ENCODE results near the gene CENPW.

The CENPW gene

GRCh38 chr6:126339796-126340609 is at the start of gene CENPW:
Gene CENPW (plus strand): TSS chr6:126340115. CDS start chr6:126340274, 159 bp downstream.
- no peak for TF ChIP-seq CTCF (IDR thresholded peaks at IDR 0.05; ENCODE audit: borderline replicate concordance, control extremely low read depth, extremely low read depth, insufficient read depth, missing control alignments)
- peak; percentile 83 for DNase-seq (ENCODE audit: low spot score)
- in situ Hi-C loops (cut with MboI; ENCODE audit: low sequenced_read_pairs, unreplicated experiment): no loop called here

- in situ Hi-C loops (cut with MboI; ENCODE audit: low sequenced_read_pairs, unreplicated experiment): no loop called here
- DNase-seq (ENCODE audit: low spot score): no peak
- no peak for TF ChIP-seq CTCF (IDR thresholded peaks at IDR 0.05; ENCODE audit: borderline replicate concordance, control extremely low read depth, extremely low read depth, insufficient read depth, missing control alignments)
Measured at GRCh38 chr6:126293891-126294524, 45.9 kb upstream of the CENPW start.

GRCh38 chr6:126300126-126300525 is 39.8 kb upstream of the CENPW start:
- no peak for TF ChIP-seq CTCF (IDR thresholded peaks at IDR 0.05; ENCODE audit: borderline replicate concordance, control extremely low read depth, extremely low read depth, insufficient read depth, missing control alignments)
- no peak for DNase-seq (ENCODE audit: low spot score)
- in situ Hi-C loops (cut with MboI; ENCODE audit: low sequenced_read_pairs, unreplicated experiment): no loop called here

- in situ Hi-C loops (cut with MboI; ENCODE audit: low sequenced_read_pairs, unreplicated experiment): no loop called here
- no peak for TF ChIP-seq CTCF (IDR thresholded peaks at IDR 0.05; ENCODE audit: borderline replicate concordance, control extremely low read depth, extremely low read depth, insufficient read depth, missing control alignments)
- DNase-seq (ENCODE audit: low spot score): peak; percentile 38
Measured at GRCh38 chr6:126300735-126301134, 39.2 kb upstream of the CENPW start.

- DNase-seq (ENCODE audit: low spot score): no peak
- in situ Hi-C loops (cut with MboI; ENCODE audit: low sequenced_read_pairs, unreplicated experiment): no loop called here
- no peak for TF ChIP-seq CTCF (IDR thresholded peaks at IDR 0.05; ENCODE audit: borderline replicate concordance, control extremely low read depth, extremely low read depth, insufficient read depth, missing control alignments)
Measured at GRCh38 chr6:126302191-126302590, 37.7 kb upstream of the CENPW start.

GRCh38 chr6:126307849-126308248 is 32.1 kb upstream of the CENPW start:
- no peak for DNase-seq (ENCODE audit: low spot score)
- in situ Hi-C loops (cut with MboI; ENCODE audit: low sequenced_read_pairs, unreplicated experiment): no loop called here
- TF ChIP-seq CTCF (IDR thresholded peaks at IDR 0.05; ENCODE audit: borderline replicate concordance, control extremely low read depth, extremely low read depth, insufficient read depth, missing control alignments): no peak
